SIG-M5 (cell line): ENCODE data around the gene MIER2.

Experiments used
- DNase-seq: peaks from one replicate; lab custom pipeline; 2025; lab: John Stamatoyannopoulos, UW

The MIER2 gene

GRCh38 chr19:329876-330275 lies 14.7 kb downstream of the MIER2 start:
- DNase-seq = no peak

- no peak for DNase-seq
These were observed 16.5 kb downstream of the MIER2 start for GRCh38 chr19:328025-328505.

GRCh38 chr19:327291-328024 lies 17.1 kb downstream of the MIER2 start:
- DNase-seq = no peak

- no peak for DNase-seq
These were observed 17.7 kb downstream of the MIER2 start for GRCh38 chr19:326871-327270.

GRCh38 chr19:325937-326565 lies 18.5 kb downstream of the MIER2 start:
- no peak for DNase-seq

- DNase-seq = no peak
These were observed 19.2 kb downstream of the MIER2 start for GRCh38 chr19:325173-325936.

GRCh38 chr19:324716-325115 lies 19.9 kb downstream of the MIER2 start:
- DNase-seq = no peak

- DNase-seq = no peak
These were observed 22.0 kb downstream of the MIER2 start for GRCh38 chr19:322616-323015.

GRCh38 chr19:318509-318774 lies 26.2 kb downstream of the MIER2 start:
- no peak for DNase-seq

GRCh38 chr19:317710-318508 lies 26.7 kb downstream of the MIER2 start:
- no peak for DNase-seq

- DNase-seq = no peak
These were observed 28.8 kb downstream of the MIER2 start for GRCh38 chr19:315811-316210.

- DNase-seq = no peak
These were observed 30.4 kb downstream of the MIER2 start for GRCh38 chr19:313988-314815.

GRCh38 chr19:313169-313987 lies 31.2 kb downstream of the MIER2 start:
- no peak for DNase-seq

GRCh38 chr19:311813-312261 lies 32.8 kb downstream of the MIER2 start:
- no peak for DNase-seq

- DNase-seq = no peak
These were observed 33.7 kb downstream of the MIER2 start for GRCh38 chr19:310781-311496.

GRCh38 chr19:310141-310651 lies 34.4 kb downstream of the MIER2 start:
- no peak for DNase-seq

GRCh38 chr19:309206-309565 lies 35.4 kb downstream of the MIER2 start:
- DNase-seq = no peak

- no peak for DNase-seq
These were observed 36.0 kb downstream of the MIER2 start for GRCh38 chr19:308471-309205.
